Epithelial cell of esophagus (primary cell): ENCODE data around the gene PYY.
"Not testable (repeated sequence)": the region's sequence is repeated elsewhere in the genome, so short reads cannot be mapped to it uniquely, and the experiment has no call there.

Experiments
- DNase-seq: peaks from one replicate; pipeline ENCODE4 v3.0.0; 2010; ENCODE audit warnings: low read depth
- H3K4me3 ChIP-seq: 2 replicates; pipeline ENCODE4 v1.5.1; 2011; ENCODE audit warnings: mild to moderate bottlenecking, low read length, control low read depth
- TF ChIP-seq, protein P1 (sequence below): IDR thresholded peaks from 2 replicates; pipeline ENCODE4 v1.5.1; 2011; ENCODE audit warnings: low read depth, mild to moderate bottlenecking, low read length, control low read depth, inconsistent platforms; ENCODE audit not compliant: insufficient read depth; ENCODE audit errors: missing control alignments

The PYY gene

DNA sequence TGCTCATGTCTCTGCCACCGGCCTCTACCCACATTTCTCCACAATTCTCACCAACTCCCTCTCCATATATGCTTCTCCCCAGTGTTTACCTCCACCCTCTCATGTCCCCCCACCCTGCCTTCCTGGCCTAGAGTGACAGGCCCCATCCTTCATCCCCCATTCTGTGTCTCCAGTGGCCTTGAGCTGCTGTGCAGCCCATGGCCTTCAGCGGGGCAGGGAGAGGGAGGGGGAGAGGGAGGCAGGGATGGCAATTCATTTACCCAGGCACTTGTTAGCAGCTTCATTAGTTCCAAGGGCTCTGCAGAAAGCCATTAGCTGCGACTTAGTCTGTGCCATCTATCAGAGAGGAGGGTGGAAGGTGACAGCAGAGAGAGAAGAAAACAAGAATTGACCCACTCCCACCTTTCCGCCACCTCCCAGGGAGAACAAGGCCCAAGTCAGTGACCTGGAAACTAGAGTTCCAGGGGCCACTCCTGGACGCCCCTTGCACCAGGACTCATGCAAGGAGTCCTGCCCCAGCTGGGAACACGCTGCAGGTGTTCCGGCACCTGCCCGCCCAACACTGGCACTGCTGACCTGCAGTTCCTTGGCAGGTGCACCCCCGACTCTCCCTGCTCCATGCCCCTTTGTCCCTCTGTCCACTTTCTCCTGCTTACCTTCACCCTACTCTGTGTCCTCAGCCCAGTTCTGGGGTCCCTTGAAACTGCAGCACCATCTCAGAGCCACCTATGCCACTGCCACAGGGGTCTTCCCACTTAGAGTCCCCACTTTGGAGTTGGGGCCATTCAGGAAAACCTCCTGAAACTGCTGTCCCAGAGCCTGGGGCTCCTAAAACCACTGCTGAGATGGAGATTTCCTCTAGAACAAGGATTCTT is 23.5 kb upstream of the PYY start:
- DNase-seq: no peak
- H3K4me3 ChIP-seq: no peak overlapping the region
- TF ChIP-seq, protein P1, sequence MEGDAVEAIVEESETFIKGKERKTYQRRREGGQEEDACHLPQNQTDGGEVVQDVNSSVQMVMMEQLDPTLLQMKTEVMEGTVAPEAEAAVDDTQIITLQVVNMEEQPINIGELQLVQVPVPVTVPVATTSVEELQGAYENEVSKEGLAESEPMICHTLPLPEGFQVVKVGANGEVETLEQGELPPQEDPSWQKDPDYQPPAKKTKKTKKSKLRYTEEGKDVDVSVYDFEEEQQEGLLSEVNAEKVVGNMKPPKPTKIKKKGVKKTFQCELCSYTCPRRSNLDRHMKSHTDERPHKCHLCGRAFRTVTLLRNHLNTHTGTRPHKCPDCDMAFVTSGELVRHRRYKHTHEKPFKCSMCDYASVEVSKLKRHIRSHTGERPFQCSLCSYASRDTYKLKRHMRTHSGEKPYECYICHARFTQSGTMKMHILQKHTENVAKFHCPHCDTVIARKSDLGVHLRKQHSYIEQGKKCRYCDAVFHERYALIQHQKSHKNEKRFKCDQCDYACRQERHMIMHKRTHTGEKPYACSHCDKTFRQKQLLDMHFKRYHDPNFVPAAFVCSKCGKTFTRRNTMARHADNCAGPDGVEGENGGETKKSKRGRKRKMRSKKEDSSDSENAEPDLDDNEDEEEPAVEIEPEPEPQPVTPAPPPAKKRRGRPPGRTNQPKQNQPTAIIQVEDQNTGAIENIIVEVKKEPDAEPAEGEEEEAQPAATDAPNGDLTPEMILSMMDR: no peak

DNA sequence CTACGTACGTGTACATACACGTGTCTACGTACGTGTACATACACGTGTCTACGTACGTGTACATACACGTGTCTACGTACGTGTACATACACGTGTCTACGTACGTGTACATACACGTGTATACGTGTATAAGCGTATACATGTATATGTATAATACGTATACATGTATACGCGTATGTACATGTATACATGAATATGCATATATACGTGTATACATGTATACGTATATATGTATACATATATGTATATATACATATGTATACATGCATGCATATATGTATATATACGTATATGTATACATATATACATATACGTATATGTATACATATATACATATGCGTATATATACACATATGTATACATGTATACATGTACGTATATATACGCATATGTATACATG is 22.2 kb upstream of the PYY start:
- DNase-seq: no peak
- H3K4me3 ChIP-seq: no peak overlapping the region
- TF ChIP-seq, protein P1: no peak

DNA sequence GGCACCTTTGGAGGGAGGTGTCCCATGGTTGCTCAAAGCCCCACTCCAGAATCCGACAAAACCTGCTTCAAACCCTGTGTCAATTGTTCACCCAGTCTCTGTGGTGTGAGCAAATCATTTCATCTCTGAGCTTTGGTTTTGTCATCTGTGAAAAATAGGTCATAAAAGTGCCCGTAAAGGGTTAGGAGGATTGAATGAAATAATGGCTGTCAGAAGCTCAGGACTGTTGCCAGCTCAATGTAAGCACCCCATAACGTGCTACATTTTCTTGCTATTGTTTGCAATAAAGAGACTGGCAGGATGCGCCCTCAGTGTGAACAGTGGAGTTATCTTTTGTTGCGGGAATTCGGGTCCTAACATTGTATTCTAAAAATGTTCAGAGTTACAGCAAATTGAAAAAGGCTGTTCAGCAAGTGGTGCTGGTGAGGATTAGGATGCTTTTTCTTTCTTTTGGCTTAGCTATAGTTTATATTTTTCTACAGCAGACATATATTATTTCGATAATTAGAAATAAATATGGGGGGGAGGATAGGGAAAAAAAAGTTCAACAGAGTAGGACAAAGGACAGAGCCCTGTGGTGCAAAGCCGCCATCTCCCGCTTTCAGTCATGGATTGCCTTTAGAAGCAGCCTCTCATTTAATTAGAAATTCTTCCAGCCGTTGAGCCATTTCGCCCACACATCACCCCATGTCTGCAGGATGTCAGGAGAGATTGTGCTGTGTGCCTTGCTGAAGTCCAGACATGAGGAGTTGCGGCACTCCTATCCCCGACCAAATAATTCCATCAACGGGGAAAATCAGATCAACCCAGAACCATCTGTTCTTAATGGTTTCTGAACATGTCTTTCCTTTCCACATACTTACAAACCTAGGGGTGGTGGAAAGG is 20.9 kb upstream of the PYY start:
- no peak for DNase-seq
- TF ChIP-seq, protein P1: no peak
- no peak overlapping the region for H3K4me3 ChIP-seq

DNA sequence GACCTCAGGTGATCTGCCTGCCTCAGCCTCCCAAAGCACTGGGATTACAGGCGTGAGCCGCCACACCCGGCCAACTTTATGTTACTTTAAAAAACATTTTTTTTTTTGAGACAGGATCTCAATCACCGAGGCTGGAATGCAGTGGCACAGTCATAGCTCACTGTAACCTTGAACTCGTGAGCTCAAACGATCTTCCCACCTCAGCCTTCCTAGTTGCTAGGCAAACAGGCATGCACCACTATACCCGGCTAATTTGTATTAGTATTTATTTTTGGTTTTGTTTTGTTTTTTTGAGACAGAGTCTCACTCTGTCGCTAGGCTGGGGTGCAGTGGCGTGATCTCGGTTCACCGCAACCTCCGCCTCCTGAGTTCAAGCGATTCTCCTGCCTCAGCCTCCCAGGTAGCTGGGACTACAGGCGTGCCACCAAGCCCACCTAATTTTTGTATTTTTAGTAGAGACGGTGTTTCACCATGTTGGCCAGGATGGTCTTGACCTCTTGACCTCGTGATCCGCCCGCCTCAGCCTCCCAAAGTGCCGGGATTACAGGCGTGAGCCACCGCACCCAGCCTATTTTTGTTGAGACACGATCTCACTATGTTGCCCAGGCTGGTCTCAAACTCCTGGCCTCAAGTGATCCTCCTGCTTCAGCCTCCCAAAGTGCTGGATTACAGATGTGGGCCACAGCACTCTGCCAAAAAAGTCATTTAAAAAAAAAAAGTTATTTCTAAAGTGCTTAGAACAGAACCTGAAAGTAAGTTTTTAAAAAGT is 18.9 kb upstream of the PYY start:
- DNase-seq, H3K4me3 ChIP-seq: not testable (repeated sequence)

DNA sequence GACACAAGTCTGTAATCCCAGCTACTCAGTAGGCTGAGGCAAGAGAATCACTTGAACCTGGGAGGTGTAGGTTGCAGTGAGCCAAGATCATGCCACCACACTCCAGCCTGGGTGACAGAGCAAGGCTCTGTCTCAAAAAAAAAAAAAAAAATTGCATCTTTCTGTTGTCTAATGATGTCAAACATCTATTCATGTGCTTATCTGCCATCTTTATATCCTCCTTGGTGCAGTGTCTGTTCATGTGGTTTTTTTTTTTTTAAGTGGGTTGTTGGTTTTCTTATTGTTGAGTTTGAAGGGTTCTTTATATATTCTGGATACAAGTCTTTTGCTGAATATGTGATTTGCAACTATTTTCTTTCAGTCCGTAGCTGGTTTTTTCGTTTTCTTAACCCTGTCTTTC is 17.7 kb upstream of the PYY start:
- not testable (repeated sequence) for DNase-seq, H3K4me3 ChIP-seq

DNA sequence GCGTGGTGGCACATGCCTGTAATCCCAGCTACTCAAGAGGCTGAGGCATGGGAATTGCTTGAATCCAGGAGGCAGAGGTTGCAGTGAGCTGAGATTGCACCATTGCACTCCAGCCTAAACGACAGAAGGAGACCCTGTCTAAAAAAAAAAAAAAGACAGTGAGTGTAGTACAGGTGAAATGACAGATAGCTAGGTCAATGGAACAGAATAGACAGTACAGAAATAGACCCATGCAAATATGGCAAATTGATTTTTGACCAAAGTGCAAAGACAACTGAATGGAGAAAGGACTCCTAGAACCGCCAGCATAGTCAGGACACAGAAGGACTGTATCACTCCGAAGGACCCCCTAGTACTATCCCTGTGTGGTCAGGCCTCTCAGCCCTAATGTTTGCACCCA is 16.6 kb upstream of the PYY start:
- no peak for DNase-seq
- TF ChIP-seq, protein P1: no peak

DNA sequence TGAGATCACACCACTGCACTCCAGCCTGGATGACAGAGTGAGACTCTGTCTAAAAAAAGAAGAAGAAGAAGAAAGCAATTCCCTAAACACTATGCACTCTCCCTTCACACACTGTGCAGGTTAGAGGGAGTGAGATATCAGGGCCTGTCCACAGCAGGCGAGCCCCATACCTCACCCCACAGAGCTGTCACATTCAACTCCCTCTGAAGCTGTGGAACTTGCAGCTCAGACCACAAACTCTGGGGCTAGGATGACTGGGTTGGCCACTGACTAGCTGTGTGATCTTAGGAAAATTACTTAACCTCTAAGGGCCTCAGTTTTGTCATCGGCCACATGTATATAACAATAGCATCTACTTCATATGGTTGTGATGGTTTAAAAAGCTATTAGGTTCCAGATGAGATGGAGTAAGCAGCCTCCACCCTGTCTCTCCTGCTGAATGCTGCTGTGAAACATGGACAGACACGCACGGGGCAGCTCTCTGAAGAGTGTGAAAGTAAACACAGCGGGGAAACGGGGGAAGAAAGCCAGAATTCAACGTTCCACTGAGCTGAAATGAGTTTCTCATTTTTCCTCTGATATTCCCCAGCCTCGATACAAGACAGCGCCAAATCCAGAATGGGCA is 13.6 kb upstream of the PYY start:
- TF ChIP-seq, protein P1: no peak
- H3K4me3 ChIP-seq: no peak overlapping the region
- no peak for DNase-seq

More for the DNA sequence above, 16.6 kb upstream of the PYY start:
- H3K4me3 ChIP-seq: no peak overlapping the region
